Endothelial cell of umbilical vein (primary cell): Measurements from ENCODE around the gene CRYBA4.

Experiments
- EZH2 ChIP-seq: IDR thresholded peaks from 2 replicates; pipeline ENCODE4 v1.6.1; 2012; ENCODE audit warnings: borderline replicate concordance, low read depth, mild to moderate bottlenecking, moderate library complexity, low read length, inconsistent platforms; ENCODE audit not compliant: severe bottlenecking
- MYC ChIP-seq: IDR thresholded peaks from one replicate; pipeline ENCODE4 v1.6.1; 2011; ENCODE audit warnings: mild to moderate bottlenecking, low read depth, low read length
- POLR2A ChIP-seq: IDR thresholded peaks from 2 replicates; pipeline ENCODE4 v1.6.1; 2012; ENCODE audit warnings: low read depth, mild to moderate bottlenecking, control low read depth, low read length
- POLR2AphosphoS5 ChIP-seq: IDR thresholded peaks from 2 replicates; pipeline ENCODE4 v1.6.1; 2012; ENCODE audit warnings: low read depth, mild to moderate bottlenecking, control low read depth, low read length, moderate library complexity; ENCODE audit not compliant: insufficient read depth
- TF ChIP-seq, protein P1 (sequence below), 2 donors: IDR thresholded peaks; 1 replicate in 1 of 2; 2 replicates in 1 of 2; pipeline ENCODE4 v1.5.1; 2011; ENCODE audit warnings: low read length in 2 of 2, mild to moderate bottlenecking in 2 of 2, moderate library complexity in 2 of 2, control low read depth in 1 of 2, inconsistent platforms in 1 of 2, low read depth in 1 of 2; ENCODE audit not compliant: insufficient read depth in 1 of 2; ENCODE audit errors: extremely low read depth in 1 of 2

- TF ChIP-seq POLR2AphosphoS5, result no peak
- TF ChIP-seq EZH2, result no peak
- no peak for TF ChIP-seq POLR2A
- TF ChIP-seq, protein P1, sequence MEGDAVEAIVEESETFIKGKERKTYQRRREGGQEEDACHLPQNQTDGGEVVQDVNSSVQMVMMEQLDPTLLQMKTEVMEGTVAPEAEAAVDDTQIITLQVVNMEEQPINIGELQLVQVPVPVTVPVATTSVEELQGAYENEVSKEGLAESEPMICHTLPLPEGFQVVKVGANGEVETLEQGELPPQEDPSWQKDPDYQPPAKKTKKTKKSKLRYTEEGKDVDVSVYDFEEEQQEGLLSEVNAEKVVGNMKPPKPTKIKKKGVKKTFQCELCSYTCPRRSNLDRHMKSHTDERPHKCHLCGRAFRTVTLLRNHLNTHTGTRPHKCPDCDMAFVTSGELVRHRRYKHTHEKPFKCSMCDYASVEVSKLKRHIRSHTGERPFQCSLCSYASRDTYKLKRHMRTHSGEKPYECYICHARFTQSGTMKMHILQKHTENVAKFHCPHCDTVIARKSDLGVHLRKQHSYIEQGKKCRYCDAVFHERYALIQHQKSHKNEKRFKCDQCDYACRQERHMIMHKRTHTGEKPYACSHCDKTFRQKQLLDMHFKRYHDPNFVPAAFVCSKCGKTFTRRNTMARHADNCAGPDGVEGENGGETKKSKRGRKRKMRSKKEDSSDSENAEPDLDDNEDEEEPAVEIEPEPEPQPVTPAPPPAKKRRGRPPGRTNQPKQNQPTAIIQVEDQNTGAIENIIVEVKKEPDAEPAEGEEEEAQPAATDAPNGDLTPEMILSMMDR (IDR thresholded peaks at IDR 0.05; ENCODE audit: extremely low read depth in 1 of 2, insufficient read depth in 1 of 2, low read depth in 1 of 2, low read length in 2 of 2), result no peak
- TF ChIP-seq MYC, result no peak
Observed at GRCh38 chr22:26573026-26573662, 48.6 kb upstream of the CRYBA4 start.
